Epithelial cell of esophagus (primary cell): ENCODE measurements around the gene PRG2.

Experiments
- DNase-seq: peaks from one replicate; pipeline ENCODE4 v3.0.0; 2010; ENCODE audit warnings: low read depth
- H3K4me3 ChIP-seq: 2 replicates; pipeline ENCODE4 v1.5.1; 2011; ENCODE audit warnings: mild to moderate bottlenecking, low read length, control low read depth
- CTCF ChIP-seq: IDR thresholded peaks from 2 replicates; pipeline ENCODE4 v1.5.1; 2011; ENCODE audit warnings: low read depth, mild to moderate bottlenecking, low read length, control low read depth, inconsistent platforms; ENCODE audit not compliant: insufficient read depth; ENCODE audit errors: missing control alignments

The PRG2 gene

GRCh38 chr11:57410287-57410686 is 19.8 kb upstream of the PRG2 start:
- H3K4me3 ChIP-seq, result no peak overlapping the region
- DNase-seq, result peak; percentile 73
- no peak for TF ChIP-seq CTCF

- H3K4me3 ChIP-seq, result no peak overlapping the region
- no peak for DNase-seq
- TF ChIP-seq CTCF, result no peak
Observed at GRCh38 chr11:57409321-57410100, 19.1 kb upstream of the PRG2 start.

GRCh38 chr11:57408771-57409170 is 18.3 kb upstream of the PRG2 start:
- no peak for TF ChIP-seq CTCF
- no peak for DNase-seq
- no peak overlapping the region for H3K4me3 ChIP-seq

GRCh38 chr11:57407941-57408475 is 17.6 kb upstream of the PRG2 start:
- no peak overlapping the region for H3K4me3 ChIP-seq
- DNase-seq, result no peak
- no peak for TF ChIP-seq CTCF

- no peak for DNase-seq
- no peak for TF ChIP-seq CTCF
- no peak overlapping the region for H3K4me3 ChIP-seq
Observed at GRCh38 chr11:57407010-57407920, 16.8 kb upstream of the PRG2 start.

- H3K4me3 ChIP-seq, result no peak overlapping the region
- no peak for DNase-seq
- no peak for TF ChIP-seq CTCF
Observed at GRCh38 chr11:57406337-57406904, 16.0 kb upstream of the PRG2 start.
